ENCODE data around the gene PAK1. TPM values are rescaled to one million over a fixed set of nuclear protein-coding genes. Genes with fewer than 3 reads are reported as not detected.
"Not testable (repeated sequence)": the region's sequence is repeated elsewhere in the genome, so short reads cannot be mapped to it uniquely, and the experiment has no call there.

PAK1 gene
- 0.25 and 0.51 TPM in 2 replicates for total RNA-seq

- DNase-seq (ENCODE audit: low read depth in 2 of 2) = peak; percentile 30 to 53
These were observed at the start of gene PAK1 for GRCh38 chr11:77473801-77474683. PAK1 (minus strand) TSS chr11:77474094; CDS start chr11:77392520, 81,574 bp downstream.

- no peak for DNase-seq (ENCODE audit: low read depth in 2 of 2)
These were observed 48.3 kb upstream of the PAK1 start for GRCh38 chr11:77522215-77522614.

- DNase-seq (ENCODE audit: low read depth in 2 of 2) = no peak
These were observed 46.0 kb upstream of the PAK1 start for GRCh38 chr11:77519847-77520246.

GRCh38 chr11:77518471-77518870 is 44.6 kb upstream of the PAK1 start:
- no peak for DNase-seq (ENCODE audit: low read depth in 2 of 2)

GRCh38 chr11:77517753-77518152 is 43.9 kb upstream of the PAK1 start:
- no peak for DNase-seq (ENCODE audit: low read depth in 2 of 2)

GRCh38 chr11:77517226-77517625 is 43.3 kb upstream of the PAK1 start:
- peak; percentile 4 to 35 for DNase-seq (ENCODE audit: low read depth in 2 of 2)

GRCh38 chr11:77515483-77515882 is 41.6 kb upstream of the PAK1 start:
- no peak for DNase-seq (ENCODE audit: low read depth in 2 of 2)

- DNase-seq (ENCODE audit: low read depth in 2 of 2) = no peak
These were observed 41.2 kb upstream of the PAK1 start for GRCh38 chr11:77515063-77515462.

GRCh38 chr11:77512092-77512491 is 38.2 kb upstream of the PAK1 start:
- no peak for DNase-seq (ENCODE audit: low read depth in 2 of 2)

GRCh38 chr11:77510851-77511250 is 37.0 kb upstream of the PAK1 start:
- DNase-seq (ENCODE audit: low read depth in 2 of 2) = no peak

- no peak for DNase-seq (ENCODE audit: low read depth in 2 of 2)
These were observed 36.2 kb upstream of the PAK1 start for GRCh38 chr11:77510095-77510494.

GRCh38 chr11:77508019-77508418 is 34.1 kb upstream of the PAK1 start:
- DNase-seq (ENCODE audit: low read depth in 2 of 2) = no peak

- DNase-seq (ENCODE audit: low read depth in 2 of 2) = peak; percentile 9 to 68
These were observed 33.0 kb upstream of the PAK1 start for GRCh38 chr11:77506857-77507256.

GRCh38 chr11:77505956-77506355 is 32.1 kb upstream of the PAK1 start:
- DNase-seq (ENCODE audit: low read depth in 2 of 2) = no peak

- no peak for DNase-seq (ENCODE audit: low read depth in 2 of 2)
These were observed 29.1 kb upstream of the PAK1 start for GRCh38 chr11:77503006-77503405.

- DNase-seq (ENCODE audit: low read depth in 2 of 2) = no peak
These were observed 28.5 kb upstream of the PAK1 start for GRCh38 chr11:77502346-77502905.

- DNase-seq (ENCODE audit: low read depth in 2 of 2) = no peak
These were observed 27.9 kb upstream of the PAK1 start for GRCh38 chr11:77501758-77502157.

GRCh38 chr11:77497368-77497767 is 23.5 kb upstream of the PAK1 start:
- DNase-seq (ENCODE audit: low read depth in 2 of 2) = no peak

- DNase-seq (ENCODE audit: low read depth in 2 of 2) = no peak
These were observed 21.6 kb upstream of the PAK1 start for GRCh38 chr11:77495526-77495925.

- not testable (repeated sequence) for DNase-seq (ENCODE audit: low read depth in 2 of 2)
These were observed 16.1 kb upstream of the PAK1 start for GRCh38 chr11:77490035-77490434.

- no peak for DNase-seq (ENCODE audit: low read depth in 2 of 2)
These were observed 13.9 kb upstream of the PAK1 start for GRCh38 chr11:77487790-77488189.

- DNase-seq (ENCODE audit: low read depth in 2 of 2) = no peak
These were observed 6.0 kb upstream of the PAK1 start for GRCh38 chr11:77479746-77480352.

- no peak for DNase-seq (ENCODE audit: low read depth in 2 of 2)
These were observed 1.3 kb upstream of the PAK1 start for GRCh38 chr11:77475206-77475605.

Data from dermis microvascular lymphatic vessel endothelial cell (primary cell).